ENCODE results near the gene STX18. TPM values are rescaled to one million over a fixed set of nuclear protein-coding genes. Genes with fewer than 3 reads are reported as not detected.

Gene STX18
- total RNA-seq, 1 donor from 2014 or later: 21.1 TPM

DNA sequence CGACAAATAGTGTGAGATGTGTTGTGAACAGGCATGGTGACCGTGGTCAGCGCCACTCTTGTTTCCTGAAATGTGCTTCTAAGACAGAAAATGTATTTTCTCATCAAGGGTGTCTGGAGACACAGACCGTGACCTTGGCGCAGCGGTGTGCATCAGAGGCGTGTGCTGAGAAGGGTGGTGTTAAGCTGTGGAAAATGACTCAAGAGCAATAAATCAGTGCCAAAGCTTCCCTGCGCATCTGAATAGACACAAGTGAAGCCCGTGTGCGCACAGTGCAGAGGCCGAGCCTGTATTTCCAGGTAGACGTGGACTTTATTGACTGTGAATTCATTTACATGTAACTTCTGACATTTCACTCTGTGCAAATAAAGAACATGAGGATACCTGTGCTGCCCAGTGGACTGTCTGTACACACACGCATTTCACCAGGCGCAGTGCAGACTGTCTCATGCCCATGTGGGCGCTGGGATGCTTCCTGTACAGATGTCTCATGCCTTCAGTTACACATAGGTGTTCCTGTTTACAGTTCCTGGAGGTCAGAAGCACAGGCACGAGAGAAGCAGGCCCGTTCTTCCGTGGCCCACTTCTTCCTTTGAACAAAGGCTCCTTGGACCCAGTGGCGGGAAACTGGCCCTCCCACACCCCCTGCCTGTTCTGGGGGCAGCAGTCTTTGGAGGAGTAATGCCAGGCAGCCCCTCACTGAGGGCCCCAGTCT is 123.0 kb downstream of the STX18 start:
- H3K4me1 Mint-ChIP-seq (ENCODE audit: low read depth): no peaks in the 10 kb centered on the region
- no peak overlapping the region for H3K27ac Mint-ChIP-seq (ENCODE audit: unreplicated experiment)
- H3K4me3 Mint-ChIP-seq (ENCODE audit: unreplicated experiment): no peak overlapping the region
- DNase-seq (ENCODE audit: low spot score): peak; percentile 63
- peaks cover 26% of the 10 kb centered on the region for H3K36me3 Mint-ChIP-seq (ENCODE audit: low read depth)
- H3K27me3 Mint-ChIP-seq (ENCODE audit: low read depth): no peaks in the 10 kb centered on the region
- TF ChIP-seq, protein P1, sequence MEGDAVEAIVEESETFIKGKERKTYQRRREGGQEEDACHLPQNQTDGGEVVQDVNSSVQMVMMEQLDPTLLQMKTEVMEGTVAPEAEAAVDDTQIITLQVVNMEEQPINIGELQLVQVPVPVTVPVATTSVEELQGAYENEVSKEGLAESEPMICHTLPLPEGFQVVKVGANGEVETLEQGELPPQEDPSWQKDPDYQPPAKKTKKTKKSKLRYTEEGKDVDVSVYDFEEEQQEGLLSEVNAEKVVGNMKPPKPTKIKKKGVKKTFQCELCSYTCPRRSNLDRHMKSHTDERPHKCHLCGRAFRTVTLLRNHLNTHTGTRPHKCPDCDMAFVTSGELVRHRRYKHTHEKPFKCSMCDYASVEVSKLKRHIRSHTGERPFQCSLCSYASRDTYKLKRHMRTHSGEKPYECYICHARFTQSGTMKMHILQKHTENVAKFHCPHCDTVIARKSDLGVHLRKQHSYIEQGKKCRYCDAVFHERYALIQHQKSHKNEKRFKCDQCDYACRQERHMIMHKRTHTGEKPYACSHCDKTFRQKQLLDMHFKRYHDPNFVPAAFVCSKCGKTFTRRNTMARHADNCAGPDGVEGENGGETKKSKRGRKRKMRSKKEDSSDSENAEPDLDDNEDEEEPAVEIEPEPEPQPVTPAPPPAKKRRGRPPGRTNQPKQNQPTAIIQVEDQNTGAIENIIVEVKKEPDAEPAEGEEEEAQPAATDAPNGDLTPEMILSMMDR (IDR thresholded peaks at IDR 0.05): no peak
- H3K9me3 Mint-ChIP-seq (ENCODE audit: low read depth): no peaks in the 10 kb centered on the region

DNA sequence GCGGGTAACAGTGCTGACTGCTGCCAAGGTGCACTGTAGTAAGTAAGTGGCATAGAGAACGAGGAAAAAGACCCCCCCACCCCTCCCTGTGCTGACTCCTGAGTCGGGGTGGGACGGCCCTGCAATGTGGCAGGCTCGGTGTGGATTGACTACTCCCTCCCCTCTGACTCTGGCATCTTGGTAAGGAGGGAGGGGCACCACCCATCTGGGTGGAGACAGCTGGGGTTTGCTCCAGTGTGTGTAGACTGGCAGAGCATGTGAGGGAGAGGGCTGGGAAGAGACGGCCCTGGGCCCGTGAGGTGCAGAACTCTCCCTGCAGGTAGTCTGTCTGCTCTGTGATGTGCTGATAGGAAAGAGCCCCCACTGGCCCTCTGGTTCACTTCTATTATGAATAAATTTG is 124.0 kb downstream of the STX18 start:
- Mint-ChIP-seq H3K4me3 (ENCODE audit: unreplicated experiment) (no peak overlapping the region), H3K27ac (ENCODE audit: unreplicated experiment) (no peak overlapping the region), H3K27me3 (ENCODE audit: low read depth) (no peaks in the 10 kb centered on the region), H3K4me1 (ENCODE audit: low read depth) (no peaks in the 10 kb centered on the region), H3K9me3 (ENCODE audit: low read depth) (no peaks in the 10 kb centered on the region), H3K36me3 (ENCODE audit: low read depth) (peaks cover 26% of the 10 kb centered on the region)
- peak; percentile 57 for DNase-seq (ENCODE audit: low spot score)
- TF ChIP-seq, protein P1 (IDR thresholded peaks at IDR 0.05): no peak

DNA sequence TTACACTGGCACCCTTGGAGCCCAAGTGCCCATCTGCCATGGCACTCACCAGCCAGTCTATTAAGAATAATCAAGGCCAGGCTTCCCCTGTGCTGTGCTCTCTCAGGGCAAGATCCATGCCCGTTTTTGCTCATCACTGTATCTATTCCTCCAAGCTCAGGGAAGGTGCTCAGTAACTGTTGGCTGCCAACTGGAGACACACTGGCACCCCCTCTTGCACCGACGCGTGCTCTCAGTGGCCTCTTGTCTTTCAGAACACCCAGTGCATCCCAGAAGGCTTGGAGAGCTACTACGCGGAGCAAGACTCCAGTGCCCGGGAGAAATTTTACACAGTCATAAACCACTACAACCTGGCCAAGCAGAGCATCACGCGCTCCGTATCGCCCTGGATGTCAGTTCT is 124.9 kb downstream of the STX18 start:
- peaks cover 25% of the 10 kb centered on the region for H3K36me3 Mint-ChIP-seq (ENCODE audit: low read depth)
- no peaks in the 10 kb centered on the region for H3K27me3 Mint-ChIP-seq (ENCODE audit: low read depth)
- H3K4me3 Mint-ChIP-seq (ENCODE audit: unreplicated experiment): no peak overlapping the region
- no peak overlapping the region for H3K27ac Mint-ChIP-seq (ENCODE audit: unreplicated experiment)
- H3K9me3 Mint-ChIP-seq (ENCODE audit: low read depth): no peaks in the 10 kb centered on the region
- H3K4me1 Mint-ChIP-seq (ENCODE audit: low read depth): no peaks in the 10 kb centered on the region
- DNase-seq (ENCODE audit: low spot score): peak; percentile 43
- TF ChIP-seq, protein P1 (IDR thresholded peaks at IDR 0.05): no peak

DNA sequence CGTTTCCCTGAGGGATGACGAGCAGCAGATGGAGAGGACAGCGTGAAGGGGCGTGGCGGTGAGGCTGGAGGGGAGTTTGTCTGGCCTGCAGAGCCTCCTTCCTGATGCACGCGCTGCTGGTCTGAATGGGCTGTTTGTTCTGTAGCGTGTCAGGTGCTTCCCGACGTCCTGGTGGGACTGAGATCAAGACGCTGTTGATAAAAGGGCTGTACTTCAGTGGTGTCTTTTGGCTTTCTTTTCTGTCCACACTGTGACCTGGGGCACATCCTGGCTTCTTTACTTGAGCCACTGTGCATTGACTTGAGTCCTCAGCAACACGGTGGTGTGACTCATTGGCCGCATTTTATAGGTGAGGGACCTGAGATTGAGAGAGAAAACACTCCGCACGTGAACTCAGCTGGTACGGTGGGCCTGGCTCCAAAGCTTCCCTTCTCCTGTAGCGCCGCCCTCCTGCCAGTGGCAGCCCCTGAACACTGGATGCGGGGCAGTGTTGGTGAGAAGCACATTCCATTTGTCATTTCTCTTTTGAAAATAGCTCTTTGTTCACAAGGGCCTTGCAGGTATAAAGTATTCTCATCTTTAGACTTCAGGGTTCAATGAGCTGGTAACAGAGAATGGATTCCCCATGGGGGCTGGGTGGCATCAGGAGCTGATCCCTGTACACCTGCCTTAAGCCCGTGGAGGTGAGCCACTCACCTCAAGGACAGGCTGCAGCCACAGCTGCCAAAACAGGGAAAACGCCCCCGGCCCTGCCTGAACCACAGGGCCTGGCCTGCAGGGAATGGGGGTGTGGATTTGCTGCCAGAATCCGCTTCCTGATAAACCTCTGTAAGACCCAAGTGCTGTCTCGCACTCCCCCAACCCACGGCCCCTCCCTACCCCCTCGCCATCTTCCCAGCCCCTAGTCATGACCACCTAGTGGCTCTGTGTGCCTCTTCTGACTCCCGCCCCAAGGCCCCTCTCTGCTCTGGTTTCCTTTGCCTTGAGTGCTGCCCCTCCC is 125.7 kb downstream of the STX18 start:
- Mint-ChIP-seq H3K27ac (ENCODE audit: unreplicated experiment) (no peak overlapping the region), H3K4me1 (ENCODE audit: low read depth) (no peaks in the 10 kb centered on the region), H3K9me3 (ENCODE audit: low read depth) (no peaks in the 10 kb centered on the region), H3K27me3 (ENCODE audit: low read depth) (no peaks in the 10 kb centered on the region), H3K36me3 (ENCODE audit: low read depth) (peaks cover 19% of the 10 kb centered on the region), H3K4me3 (ENCODE audit: unreplicated experiment) (no peak overlapping the region)
- DNase-seq (ENCODE audit: low spot score): peak; percentile 49
- TF ChIP-seq, protein P1 (IDR thresholded peaks at IDR 0.05): no peak

DNA sequence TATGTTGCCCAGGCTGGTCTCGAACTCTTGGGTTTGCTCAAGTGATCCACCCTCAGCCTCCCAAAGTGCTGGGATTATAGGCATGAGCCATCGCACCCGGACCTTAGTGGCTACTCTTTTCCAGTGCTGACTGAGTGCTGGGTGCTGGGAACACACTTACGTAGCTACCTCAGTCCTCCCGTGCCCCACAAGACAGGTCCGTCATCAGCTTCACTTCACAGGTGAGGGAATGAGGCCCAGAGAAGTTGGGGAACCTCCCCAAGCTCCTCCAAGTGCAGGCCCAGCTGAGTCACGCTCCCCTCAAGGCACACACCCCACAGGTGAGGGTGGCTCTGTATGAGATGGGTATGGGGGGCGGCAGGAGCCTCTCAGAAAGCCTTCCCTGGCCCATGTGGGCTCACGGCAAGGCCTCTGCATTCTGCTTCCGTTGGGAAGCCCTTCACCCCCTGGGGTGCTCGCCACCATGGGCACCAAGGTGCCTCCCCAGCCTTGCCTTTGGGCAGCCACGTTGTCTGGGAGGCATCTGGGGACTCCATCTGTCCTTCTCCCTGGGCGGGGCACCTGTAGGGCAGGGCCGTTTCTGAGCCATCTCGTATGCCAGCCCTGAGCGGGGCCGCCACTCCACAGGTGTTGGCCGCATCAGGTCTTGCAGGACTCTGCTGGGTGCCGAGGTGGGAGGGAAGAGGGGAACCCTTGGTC is 126.6 kb downstream of the STX18 start:
- H3K4me1 Mint-ChIP-seq (ENCODE audit: low read depth): no peaks in the 10 kb centered on the region
- H3K36me3 Mint-ChIP-seq (ENCODE audit: low read depth): peaks cover 15% of the 10 kb centered on the region
- no peaks in the 10 kb centered on the region for H3K27me3 Mint-ChIP-seq (ENCODE audit: low read depth)
- DNase-seq (ENCODE audit: low spot score): peak; percentile 85
- no peak overlapping the region for H3K4me3 Mint-ChIP-seq (ENCODE audit: unreplicated experiment)
- H3K27ac Mint-ChIP-seq (ENCODE audit: unreplicated experiment): no peak overlapping the region
- TF ChIP-seq, protein P1 (IDR thresholded peaks at IDR 0.05): no peak
- H3K9me3 Mint-ChIP-seq (ENCODE audit: low read depth): no peaks in the 10 kb centered on the region
